GM12892 (cell line): Measurements from ENCODE around the gene SMOC2.

ENCODE experiments used
- DNase-seq: peaks from one replicate; pipeline ENCODE4 v3.0.0; 2011; ENCODE audit not compliant: insufficient read length
- FAIRE-seq: peaks from 2 replicates; lab custom pipeline; 2011; peaks lifted over from hg19 to GRCh38; lab: Jason Lieb, UNC
- POLR2A ChIP-seq: IDR thresholded peaks from 2 replicates; pipeline ENCODE4 v1.6.1; 2011; ENCODE audit warnings: low read depth, low read length, control low read depth
- POLR2AphosphoS5 ChIP-seq: IDR thresholded peaks from 2 replicates; pipeline ENCODE4 v1.6.1; 2011; ENCODE audit warnings: low read depth, low read length, control low read depth
- TAF1 ChIP-seq: IDR thresholded peaks from 2 replicates; pipeline ENCODE4 v1.6.1; 2011; ENCODE audit warnings: low read depth, mild to moderate bottlenecking, control low read depth, low read length, borderline replicate concordance

Gene SMOC2

DNA sequence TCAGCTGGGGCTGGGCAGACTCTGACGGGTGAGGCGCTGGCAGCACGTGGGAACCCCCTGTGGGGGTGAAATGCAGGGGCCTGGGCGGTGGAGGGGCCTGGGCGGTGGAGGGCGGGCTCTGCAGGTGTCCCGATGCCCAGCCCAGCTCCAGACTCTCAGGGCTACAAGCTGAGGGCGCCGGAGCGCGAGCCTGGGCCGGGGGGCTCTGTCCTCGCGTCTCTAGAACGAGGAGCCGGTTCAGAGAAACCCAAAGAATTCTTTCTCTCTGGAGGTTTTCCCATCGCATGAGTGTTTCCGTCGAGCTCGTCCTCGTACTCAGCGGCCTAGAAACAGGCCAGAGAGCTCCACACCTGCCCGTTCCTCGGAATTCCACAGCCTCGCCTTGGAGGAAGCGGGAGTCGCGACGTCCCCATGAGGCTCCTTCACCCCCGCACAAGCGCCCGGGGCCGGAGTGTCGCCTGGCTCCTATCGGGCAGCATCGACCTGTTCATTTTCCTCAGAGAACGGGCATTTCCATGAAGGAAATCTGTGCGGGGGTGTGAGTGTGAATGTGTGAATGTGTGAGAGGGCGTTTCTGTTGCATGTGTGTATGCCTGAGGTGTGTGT, 76.9 kb downstream of the SMOC2 start:
- TF ChIP-seq TAF1 (no peak), POLR2A (no peak), POLR2AphosphoS5 (no peak)
- no peak for DNase-seq
- no peak for FAIRE-seq

DNA sequence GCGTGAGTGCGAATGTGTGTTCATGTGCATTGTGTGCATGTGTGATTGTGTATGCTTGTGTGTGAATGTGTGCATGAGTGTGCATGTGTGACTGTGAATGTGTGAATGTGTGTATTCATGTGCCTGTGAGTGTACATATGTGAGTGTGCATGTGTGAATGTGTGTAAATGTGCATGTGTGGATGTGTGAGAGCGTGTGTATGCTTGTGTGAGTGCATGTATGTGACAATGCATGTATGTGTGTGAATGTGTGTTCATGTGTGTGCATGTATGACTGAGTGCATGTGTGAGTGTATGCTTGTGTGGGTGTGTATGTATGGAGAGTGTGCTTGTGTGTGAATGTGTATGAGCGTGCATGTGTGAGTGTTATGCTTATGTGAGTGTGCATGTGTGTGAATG, 77.4 kb downstream of the SMOC2 start:
- no peak for FAIRE-seq
- no peak for DNase-seq
- TF ChIP-seq TAF1 (no peak), POLR2AphosphoS5 (no peak), POLR2A (no peak)

DNA sequence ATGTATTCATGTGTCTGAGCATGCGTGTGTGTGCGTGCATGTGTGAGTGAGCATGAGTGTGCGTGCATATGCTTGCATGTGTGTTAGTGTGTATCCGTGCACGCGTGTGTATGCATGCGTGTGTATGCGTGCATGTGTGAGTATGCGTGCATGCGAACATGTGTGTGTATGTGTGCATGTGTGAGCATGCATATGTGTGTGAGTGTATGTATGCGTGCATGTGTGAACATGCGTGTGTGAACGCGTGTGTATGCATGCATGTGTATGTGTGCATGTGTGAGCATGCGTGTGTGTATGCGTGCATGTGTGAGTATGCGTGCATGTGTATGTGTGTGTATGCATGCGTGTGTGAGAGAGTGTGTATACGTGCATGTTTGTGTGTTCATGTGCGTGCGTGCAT, 77.9 kb downstream of the SMOC2 start:
- FAIRE-seq, result no peak
- TF ChIP-seq POLR2AphosphoS5 (no peak), TAF1 (no peak), POLR2A (no peak)
- no peak for DNase-seq

DNA sequence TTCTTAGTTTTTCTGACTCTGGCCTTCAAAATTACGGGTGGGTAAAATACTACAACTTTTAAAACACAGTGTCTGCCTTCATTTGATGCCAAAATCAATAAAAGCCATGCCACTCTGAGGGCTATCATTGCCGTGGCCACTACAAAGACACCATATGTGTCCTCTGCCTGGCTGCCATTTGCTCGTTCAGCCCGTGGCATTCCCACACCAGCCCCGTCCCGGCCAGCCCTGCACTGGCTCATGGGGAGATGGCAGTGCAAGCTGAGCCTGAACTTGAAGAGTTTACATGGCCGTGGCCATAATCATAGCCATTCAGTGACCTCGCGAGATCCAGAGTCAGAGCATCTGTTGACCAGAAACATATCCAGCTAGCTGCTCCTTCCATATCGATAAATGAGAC, 79.2 kb downstream of the SMOC2 start:
- no peak for FAIRE-seq
- TF ChIP-seq POLR2AphosphoS5 (no peak), TAF1 (no peak), POLR2A (no peak)
- no peak for DNase-seq

DNA sequence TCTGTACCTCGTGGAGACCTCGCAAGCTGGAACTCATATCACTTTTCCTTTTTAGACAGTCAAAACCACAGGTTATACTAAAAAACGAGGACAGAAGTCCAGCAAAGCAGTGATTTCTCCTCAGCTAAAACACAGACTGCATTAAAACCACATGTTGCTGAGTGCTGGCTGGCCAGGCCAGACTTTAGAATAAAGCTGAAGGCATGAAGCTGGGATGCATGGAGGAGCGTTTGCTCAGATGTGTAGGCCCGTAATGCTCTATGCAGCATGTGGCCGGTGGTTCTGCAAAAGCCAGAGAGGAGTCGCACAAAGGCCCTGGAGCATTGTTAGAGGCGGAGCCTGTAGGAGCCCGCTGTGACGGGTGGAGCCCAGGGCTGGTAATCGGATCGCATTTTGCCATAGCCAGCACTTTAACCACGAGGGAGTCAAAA, 83.6 kb downstream of the SMOC2 start:
- no peak for DNase-seq
- no peak for TF ChIP-seq POLR2A
- no peak for TF ChIP-seq TAF1
- TF ChIP-seq POLR2AphosphoS5, result no peak
- no peak for FAIRE-seq

DNA sequence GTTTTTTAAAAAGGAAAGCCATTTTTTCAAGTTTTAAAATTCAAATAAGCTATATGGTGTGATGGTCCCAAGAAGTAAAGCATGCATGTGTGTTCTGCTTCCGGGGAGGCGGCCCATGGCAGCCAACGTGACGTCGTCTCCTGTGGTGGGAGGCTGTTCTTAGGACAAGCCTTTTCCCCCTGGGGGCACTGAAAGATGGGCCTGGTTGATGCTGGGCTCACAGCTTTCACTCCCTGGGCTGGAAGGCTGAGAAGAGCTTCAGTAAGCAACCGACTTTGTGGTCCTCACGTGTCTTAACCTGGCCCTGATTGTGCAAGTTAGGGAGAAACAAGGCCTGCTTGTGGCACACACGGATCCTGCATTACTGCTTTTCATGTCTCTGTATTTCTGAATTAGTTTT, 84.1 kb downstream of the SMOC2 start:
- DNase-seq, result no peak
- no peak for FAIRE-seq
- TF ChIP-seq POLR2AphosphoS5 (no peak), POLR2A (no peak), TAF1 (no peak)

DNA sequence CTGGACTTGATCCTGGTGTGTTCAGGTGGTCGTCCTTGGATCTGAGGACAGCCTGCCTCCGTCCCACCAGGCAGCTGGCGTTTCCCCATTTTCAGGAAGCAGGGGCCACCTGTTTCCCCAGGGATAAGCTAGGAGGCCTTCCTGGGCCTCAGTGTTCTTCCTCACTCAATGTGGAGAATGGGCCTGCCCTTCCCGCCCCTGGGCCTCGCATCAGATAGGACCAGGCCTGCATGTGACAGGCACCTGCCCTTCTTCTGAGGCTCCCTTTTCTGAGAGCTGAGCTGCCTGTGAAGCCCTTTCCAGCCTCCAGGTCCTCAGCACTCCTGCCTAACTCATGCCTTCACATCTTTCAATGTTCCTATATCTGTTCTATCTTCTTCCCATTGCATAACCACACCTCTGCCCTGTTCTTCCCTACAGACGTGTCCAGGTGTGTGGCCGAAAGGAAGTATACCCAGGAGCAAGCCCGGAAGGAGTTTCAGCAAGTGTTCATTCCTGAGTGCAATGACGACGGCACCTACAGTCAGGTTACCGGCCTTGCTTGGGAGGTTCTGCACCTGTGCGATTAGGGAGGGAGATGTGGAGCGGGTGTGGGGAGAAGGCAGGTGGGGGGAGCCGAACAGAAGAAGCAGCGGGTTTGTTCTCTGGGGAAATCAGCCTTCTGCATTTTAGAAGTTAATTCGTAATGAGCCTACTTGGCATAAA, 85.1 kb downstream of the SMOC2 start:
- FAIRE-seq, result no peak
- TF ChIP-seq POLR2A (no peak), POLR2AphosphoS5 (no peak), TAF1 (no peak)
- no peak for DNase-seq

DNA sequence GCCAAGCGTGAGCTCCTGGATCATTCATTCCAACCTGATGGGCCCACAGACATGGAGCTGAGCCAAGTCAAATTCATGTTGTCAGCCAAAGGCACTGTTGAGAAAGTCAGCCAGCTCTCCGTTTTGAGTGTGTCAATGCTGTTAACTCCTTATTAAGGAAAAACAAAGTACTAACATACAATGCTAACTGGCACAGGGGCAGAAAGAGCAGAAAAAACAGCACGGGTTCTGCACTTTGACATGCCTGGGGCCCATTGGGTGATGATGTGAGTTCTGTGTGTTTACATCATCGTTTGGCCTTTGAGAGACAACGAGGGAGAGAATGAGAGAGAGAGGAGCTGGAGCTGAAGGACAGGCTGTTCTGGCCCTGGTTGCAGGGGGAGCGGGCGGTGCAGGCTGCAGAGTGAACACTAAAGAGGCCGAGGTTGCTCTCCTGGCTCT, 85.9 kb downstream of the SMOC2 start:
- no peak for DNase-seq
- no peak for FAIRE-seq
- TF ChIP-seq POLR2AphosphoS5 (no peak), TAF1 (no peak), POLR2A (no peak)

DNA sequence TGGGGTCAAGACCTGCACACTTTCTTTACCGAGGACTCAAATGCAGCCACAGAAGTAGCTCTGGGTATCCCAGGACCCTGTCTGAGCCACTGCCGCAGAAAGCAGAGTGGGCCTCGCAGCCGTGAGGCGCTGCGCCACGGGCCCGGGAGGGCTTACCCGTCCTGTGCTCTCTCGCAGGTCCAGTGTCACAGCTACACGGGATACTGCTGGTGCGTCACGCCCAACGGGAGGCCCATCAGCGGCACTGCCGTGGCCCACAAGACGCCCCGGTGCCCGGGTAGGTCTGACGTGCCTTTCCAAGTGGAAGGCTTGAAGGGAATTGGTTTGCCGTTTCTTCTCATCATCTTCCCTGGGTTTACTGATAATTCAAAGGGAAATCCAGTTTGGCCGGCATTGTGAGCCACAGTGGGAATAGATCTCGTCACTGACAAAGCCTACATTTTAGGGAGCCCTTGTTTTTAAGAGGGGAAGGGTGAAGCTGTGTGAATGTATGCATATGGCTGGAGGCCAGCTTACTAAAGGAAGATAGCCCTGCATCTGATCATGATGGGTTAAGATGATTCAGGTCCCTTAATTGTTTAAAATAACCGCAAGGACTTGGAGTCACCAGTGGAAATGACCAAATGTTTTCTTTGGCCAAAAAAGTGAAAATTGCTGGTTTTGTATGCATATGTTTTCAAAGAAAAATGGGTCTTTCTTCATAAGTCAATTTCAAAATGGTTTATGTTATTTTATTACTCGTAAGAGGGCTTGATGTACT, 86.6 kb downstream of the SMOC2 start:
- FAIRE-seq (no peak), DNase-seq (no peak)
- TF ChIP-seq POLR2AphosphoS5 (no peak), TAF1 (no peak), POLR2A (no peak)

DNA sequence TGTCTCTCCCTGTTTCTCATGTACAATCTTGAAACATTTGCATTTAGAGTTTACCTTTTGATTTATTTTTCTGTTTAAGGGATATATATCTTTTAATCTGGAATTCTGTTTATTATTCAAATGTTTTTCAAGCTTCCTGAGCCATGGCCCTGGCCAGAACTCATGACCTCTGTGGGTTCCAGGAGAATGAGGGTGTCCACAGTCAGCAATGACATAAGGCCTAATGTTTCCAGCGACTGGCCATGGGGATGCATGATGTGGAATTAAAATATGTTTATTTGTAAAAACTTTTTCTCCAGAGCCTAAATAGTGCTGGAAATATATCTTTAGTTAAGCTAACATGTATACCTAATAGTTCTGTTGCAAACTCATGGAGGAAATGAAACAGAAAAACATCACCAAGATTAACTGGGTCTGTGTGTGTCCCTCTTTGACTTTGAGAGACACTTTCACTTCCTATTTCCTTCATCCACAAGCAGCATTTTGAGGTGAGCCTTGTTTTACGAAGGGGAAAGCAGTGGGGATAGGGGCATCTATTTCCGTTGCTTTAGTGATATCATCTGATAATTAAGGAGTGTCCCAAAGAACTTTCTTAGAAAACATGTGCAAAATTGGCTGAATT, 87.6 kb downstream of the SMOC2 start:
- DNase-seq (no peak), FAIRE-seq (no peak)
- TF ChIP-seq POLR2AphosphoS5, result no peak
- no peak for TF ChIP-seq POLR2A
- no peak for TF ChIP-seq TAF1

DNA sequence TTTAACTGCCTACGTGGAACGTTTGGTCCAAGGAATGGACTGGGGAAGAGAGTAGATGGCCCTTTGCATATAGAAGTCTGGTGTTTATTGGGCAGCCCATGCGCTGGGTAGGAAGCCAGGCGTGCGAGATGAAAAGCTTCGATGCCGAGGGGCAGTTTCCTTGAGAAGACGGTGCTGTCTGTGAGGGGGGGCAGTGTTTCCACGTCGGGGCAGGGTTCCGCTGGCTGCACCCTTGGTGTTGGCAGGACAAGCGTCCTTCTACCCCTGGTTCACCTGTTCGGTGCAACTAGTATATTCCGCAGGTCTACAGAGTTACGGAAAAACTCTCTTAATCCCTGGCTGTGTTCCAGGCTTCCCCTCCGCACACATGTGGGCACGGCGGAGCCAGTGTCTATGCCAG, 88.2 kb downstream of the SMOC2 start:
- FAIRE-seq (no peak), DNase-seq (no peak)
- no peak for TF ChIP-seq TAF1
- TF ChIP-seq POLR2AphosphoS5, result no peak
- TF ChIP-seq POLR2A, result no peak
